Frontal cortex (tissue), 4 donors: ENCODE results near the gene ADGRF5. TPM values are rescaled to one million over a fixed set of nuclear protein-coding genes. Genes with fewer than 3 reads are reported as not detected.

Experiments used
- DNase-seq, 2 donors: peaks; one replicate each; pipeline ENCODE4 v3.0.0; 2012; ENCODE audit warnings: low spot score in 2 of 2
- FAIRE-seq: peaks from 2 replicates; lab custom pipeline; 2012; peaks lifted over from hg19 to GRCh38; lab: Jason Lieb, UNC
- total RNA-seq: library from RNA; depleted of rRNA; stranded (reverse); fragments of >200 nt; gene quantifications from one replicate; pipeline ENCODE4 v1.2.3, GENCODE V29; 2014
- donor health status: control.
- donor health status: control.
- donor health status: control.

The ADGRF5 gene
- total RNA-seq, 1 donor from 2014 or later, result 6.5 TPM

- no peak for DNase-seq
- FAIRE-seq, result no peak
Measured at GRCh38 chr6:46933751-46934150, 12.0 kb upstream of the ADGRF5 start.

- FAIRE-seq (no peak), DNase-seq (no peak)
Measured at GRCh38 chr6:46932526-46933319, 11.0 kb upstream of the ADGRF5 start.

GRCh38 chr6:46931416-46931815 is 9.7 kb upstream of the ADGRF5 start:
- no peak for DNase-seq

DNA sequence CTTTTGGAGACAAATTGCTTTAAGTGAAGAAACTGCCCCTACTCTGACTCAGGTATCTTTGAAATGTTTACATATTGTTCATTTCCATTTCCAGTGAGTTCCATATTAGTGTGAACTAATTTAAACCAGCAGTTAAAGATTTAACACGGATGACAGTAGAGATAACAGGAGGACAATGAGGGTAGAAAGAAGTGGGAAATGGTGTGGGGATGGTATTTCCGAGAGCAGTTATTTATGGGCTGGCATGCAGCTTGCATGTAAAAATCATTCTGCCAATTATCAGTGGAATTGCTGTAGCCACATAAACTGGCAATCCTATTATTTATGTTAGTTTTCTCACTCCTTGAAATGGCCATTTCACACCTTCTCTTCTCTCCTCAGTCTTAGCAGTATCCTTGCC is 8.6 kb upstream of the ADGRF5 start:
- no peak for DNase-seq

More at GRCh38 chr6:46931416-46931815, 9.7 kb upstream of the ADGRF5 start:
- FAIRE-seq, result no peak

GRCh38 chr6:46927066-46927465 is 5.3 kb upstream of the ADGRF5 start:
- no peak for DNase-seq
- FAIRE-seq, result no peak

More for the DNA sequence above, 8.6 kb upstream of the ADGRF5 start:
- no peak for FAIRE-seq

DNA sequence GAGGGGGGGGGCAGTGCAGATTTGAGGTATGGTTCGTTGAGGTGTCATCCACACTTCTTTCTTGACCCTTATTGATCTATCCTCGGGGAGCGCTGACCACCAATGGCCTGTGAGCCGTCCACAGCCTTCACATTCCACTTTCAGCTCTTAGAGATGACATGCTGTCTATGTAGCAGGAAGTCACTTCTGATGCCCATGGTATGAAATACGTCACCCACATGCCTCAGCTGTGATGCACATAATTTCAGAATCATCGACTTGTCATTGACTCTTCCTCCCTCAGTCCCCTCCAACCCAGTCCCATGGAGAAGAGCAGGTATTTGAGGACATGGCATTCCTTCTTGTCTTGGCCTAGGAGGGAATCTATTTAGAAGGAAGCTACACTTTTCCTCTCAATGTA is 4.7 kb upstream of the ADGRF5 start:
- FAIRE-seq, result no peak
- DNase-seq, result no peak

- FAIRE-seq (no peak), DNase-seq (no peak)
Measured at GRCh38 chr6:46925563-46926253, 4.0 kb upstream of the ADGRF5 start.

GRCh38 chr6:46923476-46923875 is 1.7 kb upstream of the ADGRF5 start:
- no peak for DNase-seq
- FAIRE-seq, result no peak

DNA sequence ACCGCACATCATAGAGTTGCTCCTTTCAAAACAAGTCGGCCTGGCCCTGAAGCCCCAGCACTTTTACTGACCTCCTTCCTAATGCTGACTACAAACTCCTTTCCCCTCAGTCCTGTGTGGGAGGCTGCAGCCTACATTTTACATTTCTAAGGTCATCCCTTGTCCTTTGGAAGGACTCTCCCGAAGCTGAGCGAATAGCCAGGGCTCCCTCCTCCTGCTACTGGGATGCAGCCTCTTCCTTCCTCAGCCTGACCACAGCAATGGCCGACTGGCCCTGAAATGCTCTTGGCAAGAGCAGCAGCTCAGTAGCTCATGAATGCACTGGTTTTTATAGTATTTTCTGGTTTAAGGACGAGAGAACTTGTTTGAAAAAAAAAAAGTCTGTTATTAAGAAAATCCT is 679 bp downstream of the ADGRF5 start:
- FAIRE-seq, result no peak
- DNase-seq, result no peak

- no peak for FAIRE-seq
Measured at GRCh38 chr6:46918806-46919205, 2.9 kb downstream of the ADGRF5 start.

GRCh38 chr6:46917002-46917545 is 4.7 kb downstream of the ADGRF5 start:
- no peak for DNase-seq
- no peak for FAIRE-seq

More at GRCh38 chr6:46918806-46919205, 2.9 kb downstream of the ADGRF5 start:
- DNase-seq, result no peak

DNA sequence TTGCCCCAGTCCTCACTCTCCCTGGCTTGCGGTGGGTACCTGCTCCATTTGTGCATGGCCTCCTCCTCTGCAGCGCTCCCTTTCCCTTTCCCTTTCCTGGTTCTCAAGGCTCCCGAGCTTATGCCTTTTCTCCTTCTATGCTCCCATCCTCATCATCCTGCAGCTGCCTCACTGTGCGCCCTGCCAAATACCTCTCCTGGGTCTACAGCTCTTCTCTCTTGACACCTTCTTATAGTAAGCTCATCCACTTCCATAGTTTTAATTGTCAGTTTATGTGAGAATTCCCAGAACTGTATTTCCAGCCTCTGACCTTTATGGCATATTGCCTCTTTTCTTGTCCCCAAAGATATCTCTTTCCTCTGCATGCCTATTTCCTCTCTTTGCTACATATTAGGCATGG is 5.9 kb downstream of the ADGRF5 start:
- no peak for DNase-seq
- no peak for FAIRE-seq

DNA sequence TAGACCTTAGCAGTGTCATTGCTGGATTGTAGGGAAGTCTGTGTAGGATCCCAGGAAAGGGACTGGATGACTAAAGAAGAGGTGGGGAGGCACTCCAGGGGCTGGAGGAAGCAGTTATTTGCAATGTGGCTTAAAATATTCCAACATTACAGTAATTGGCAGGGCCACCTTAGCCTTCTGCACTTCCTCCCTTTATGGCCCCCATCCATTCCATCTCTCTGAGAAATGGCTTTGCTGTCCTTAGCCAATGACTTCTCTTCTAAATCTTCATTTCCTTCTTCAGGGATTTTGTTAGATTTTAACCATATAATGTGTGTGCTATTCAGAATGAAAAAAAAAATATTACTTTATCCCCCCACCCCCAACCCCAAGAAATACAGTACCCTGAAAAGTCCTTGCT is 6.4 kb downstream of the ADGRF5 start:
- DNase-seq (no peak), FAIRE-seq (no peak)

DNA sequence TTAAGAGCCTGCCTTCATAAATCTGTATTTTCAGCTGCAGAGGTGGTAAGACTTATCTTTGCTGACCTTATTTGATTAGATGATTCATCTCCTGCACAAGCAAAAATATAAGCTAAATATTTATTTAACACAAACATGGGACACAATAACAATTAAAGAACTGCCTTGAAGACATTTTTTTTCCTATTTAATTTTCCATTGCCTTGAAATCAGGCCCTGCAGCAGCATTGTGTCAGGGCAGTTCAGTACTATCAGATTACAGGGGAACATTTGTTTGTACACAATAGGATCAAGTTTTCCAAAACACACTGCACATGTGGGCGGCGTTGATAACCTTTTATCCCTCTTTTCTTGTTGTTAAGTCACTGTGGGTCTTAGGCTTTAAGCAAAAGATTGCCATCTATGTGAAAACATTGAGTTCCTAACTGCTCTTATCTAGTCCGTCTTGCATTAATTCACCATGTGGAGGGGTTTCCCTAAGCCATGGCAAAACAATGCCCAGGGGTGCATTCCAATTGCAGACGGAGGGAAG is 7.4 kb downstream of the ADGRF5 start:
- DNase-seq, result no peak
- no peak for FAIRE-seq

- FAIRE-seq (no peak), DNase-seq (no peak)
Measured at GRCh38 chr6:46909371-46909770, 12.4 kb downstream of the ADGRF5 start.

GRCh38 chr6:46906776-46907175 is 15.0 kb downstream of the ADGRF5 start:
- no peak for FAIRE-seq
- no peak for DNase-seq

GRCh38 chr6:46904117-46904516 is 17.6 kb downstream of the ADGRF5 start:
- no peak for DNase-seq
- FAIRE-seq, result no peak

GRCh38 chr6:46903175-46903574 is 18.6 kb downstream of the ADGRF5 start:
- DNase-seq, result no peak
- FAIRE-seq, result no peak

DNA sequence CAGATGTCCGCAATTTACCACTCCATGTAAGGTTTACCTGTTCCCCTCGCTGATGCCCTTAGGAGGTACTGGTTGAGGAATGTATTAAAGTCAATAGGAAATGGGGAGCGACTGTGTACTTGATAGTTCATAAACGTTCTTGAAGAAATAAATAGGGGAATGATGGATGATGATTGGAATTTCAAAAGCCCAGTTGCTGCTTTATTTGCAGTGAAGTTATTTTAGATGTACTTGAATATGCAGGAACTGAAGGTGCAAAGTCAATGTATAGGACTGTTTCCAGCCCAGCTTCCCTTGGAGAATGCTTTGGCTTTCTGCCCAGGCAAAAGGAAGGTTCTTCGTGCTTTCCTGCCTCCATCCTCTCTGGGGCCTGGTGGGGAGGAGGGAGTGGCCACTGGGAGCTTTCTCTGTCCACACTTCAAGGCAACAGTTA is 19.8 kb downstream of the ADGRF5 start:
- FAIRE-seq, result no peak

DNA sequence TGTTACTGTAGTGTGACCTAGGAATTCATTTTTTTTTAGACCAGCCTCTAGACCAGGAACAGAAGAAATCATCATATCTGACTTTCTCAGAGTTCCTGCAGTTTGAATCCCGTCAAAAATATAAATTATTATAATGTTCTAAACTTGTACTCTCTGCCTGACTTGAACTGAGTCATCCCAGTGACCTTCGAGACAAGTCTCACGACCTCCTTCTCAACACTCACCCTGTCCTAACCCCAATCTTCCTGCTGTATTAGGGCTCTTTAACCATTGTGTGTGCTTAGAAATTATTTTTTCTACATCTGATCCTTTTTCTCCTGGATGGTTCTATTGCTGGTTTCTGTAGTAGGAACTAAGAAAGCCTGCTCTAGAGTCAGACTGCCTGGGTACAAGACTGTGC is 21.5 kb downstream of the ADGRF5 start:
- no peak for FAIRE-seq
- no peak for DNase-seq

More for the DNA sequence above, 19.8 kb downstream of the ADGRF5 start:
- DNase-seq, result no peak

DNA sequence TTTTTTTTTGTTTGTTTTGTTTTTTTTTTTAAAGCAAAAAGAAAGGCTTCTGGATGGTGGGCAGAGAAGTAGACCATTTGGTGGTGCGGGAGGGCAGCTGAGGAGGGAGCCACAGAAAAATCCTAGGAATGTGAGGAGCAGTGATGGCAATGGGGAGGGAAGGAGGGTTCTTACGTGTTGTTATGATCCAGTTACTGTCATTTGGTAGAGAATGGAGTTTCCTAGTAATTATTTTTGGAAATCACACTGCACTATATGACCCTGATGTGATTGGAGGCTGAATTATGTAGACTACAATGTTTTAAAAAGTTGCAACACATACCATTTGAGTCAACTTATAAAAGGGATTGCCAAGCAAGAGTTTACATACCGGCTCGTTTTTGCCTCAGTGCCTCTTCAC is 22.1 kb downstream of the ADGRF5 start:
- FAIRE-seq (no peak), DNase-seq (no peak)
